ENCODE measurements around the gene WWOX. TPM values are rescaled to one million over a fixed set of nuclear protein-coding genes. Genes with fewer than 3 reads are reported as not detected.
A peak's percentile ranks its signal among the peaks of the same experiment; 100 is the strongest.

The WWOX gene
- total RNA-seq, 1 experiment from 2014 or later = 15.6 TPM

DNA sequence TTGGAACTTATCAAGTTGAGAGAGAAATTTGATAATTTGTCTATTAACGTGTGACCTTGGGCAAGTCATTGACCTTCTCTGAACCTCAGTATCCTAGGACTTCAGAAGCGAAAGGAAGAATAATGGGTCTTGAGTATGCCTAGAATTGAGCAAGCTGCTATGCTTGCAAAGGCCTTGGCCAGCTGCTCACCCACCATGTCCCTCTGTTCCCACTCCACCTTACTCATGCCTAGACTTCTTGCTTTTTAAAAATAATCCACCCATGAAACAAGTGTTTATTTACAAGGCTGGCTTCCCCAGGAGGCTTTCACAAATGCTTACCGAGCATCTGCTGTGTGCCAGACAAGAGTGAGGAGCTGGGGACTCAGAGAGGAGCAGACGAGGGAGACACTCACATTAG, 910.4 kb downstream of the WWOX start:
- H2AFZ ChIP-seq (ENCODE audit: low read length) = no peak overlapping the region
- Mint-ChIP-seq H3K36me3 (ENCODE audit: insufficient read depth in 1 of 3, low read depth in 3 of 3) (no peaks in the 10 kb centered on the region), H3K4me3 (no peak overlapping the region), H3K9me3 (no peaks in the 10 kb centered on the region), H3K27ac (peak overlapping the region in 1 of 3 experiments; percentile 65; a peak in 2 of 7 replicates), H3K4me1 (peaks cover 0 to 13% of the 10 kb centered on the region in 2 experiments; a peak in 1 of 4 replicates), H3K27me3 (ENCODE audit: low read depth) (no peaks in the 10 kb centered on the region)
- no peak overlapping the region for H3T11ph ChIP-seq (ENCODE audit: low read length)
- no peak overlapping the region for H2BK5ac ChIP-seq (ENCODE audit: insufficient read length, low read length)
- TF ChIP-seq, protein P1, sequence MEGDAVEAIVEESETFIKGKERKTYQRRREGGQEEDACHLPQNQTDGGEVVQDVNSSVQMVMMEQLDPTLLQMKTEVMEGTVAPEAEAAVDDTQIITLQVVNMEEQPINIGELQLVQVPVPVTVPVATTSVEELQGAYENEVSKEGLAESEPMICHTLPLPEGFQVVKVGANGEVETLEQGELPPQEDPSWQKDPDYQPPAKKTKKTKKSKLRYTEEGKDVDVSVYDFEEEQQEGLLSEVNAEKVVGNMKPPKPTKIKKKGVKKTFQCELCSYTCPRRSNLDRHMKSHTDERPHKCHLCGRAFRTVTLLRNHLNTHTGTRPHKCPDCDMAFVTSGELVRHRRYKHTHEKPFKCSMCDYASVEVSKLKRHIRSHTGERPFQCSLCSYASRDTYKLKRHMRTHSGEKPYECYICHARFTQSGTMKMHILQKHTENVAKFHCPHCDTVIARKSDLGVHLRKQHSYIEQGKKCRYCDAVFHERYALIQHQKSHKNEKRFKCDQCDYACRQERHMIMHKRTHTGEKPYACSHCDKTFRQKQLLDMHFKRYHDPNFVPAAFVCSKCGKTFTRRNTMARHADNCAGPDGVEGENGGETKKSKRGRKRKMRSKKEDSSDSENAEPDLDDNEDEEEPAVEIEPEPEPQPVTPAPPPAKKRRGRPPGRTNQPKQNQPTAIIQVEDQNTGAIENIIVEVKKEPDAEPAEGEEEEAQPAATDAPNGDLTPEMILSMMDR (conservative IDR thresholded peaks at IDR 0.05) = no peak
- H4K20me1 ChIP-seq (ENCODE audit: control insufficient read depth, insufficient read depth, insufficient read length) = no peaks in the 10 kb centered on the region
- H3K4ac ChIP-seq (ENCODE audit: low read depth, low read length) = no peak overlapping the region
- H3K23ac ChIP-seq (ENCODE audit: insufficient read length, low read depth, low read length) = no peak overlapping the region
- H3K14ac ChIP-seq (ENCODE audit: insufficient read depth, low read length) = no peak overlapping the region
- H3K27me3 ChIP-seq (ENCODE audit: insufficient read depth, low read length) = no peaks in the 10 kb centered on the region
- no peak overlapping the region for H3K4me2 ChIP-seq (ENCODE audit: insufficient read depth, insufficient read length, low read length)
- no peak overlapping the region for H2BK12ac ChIP-seq (ENCODE audit: insufficient read length, low read depth, low read length)
- no peaks in the 10 kb centered on the region for H3K9me3 ChIP-seq (ENCODE audit: control insufficient read depth, low read depth, low read length)
- no peak for DNase-seq
- H3K79me2 ChIP-seq (ENCODE audit: insufficient read depth, low read length) = no peaks in the 10 kb centered on the region
- H3K56ac ChIP-seq (ENCODE audit: insufficient read length, low read depth, low read length) = no peak overlapping the region
- H2BK15ac ChIP-seq (ENCODE audit: low read depth, low read length) = no peak overlapping the region
- no peak overlapping the region for H4K5ac ChIP-seq (ENCODE audit: insufficient read length, low read depth, low read length)
- H2BK120ac ChIP-seq (ENCODE audit: low read depth, low read length, poor library complexity, severe bottlenecking) = no peak overlapping the region
- H3K27ac ChIP-seq (ENCODE audit: insufficient read length, low read depth, low read length) = no peak overlapping the region
- H2BK20ac ChIP-seq (ENCODE audit: low read depth, low read length, poor library complexity, severe bottlenecking) = no peak overlapping the region
- H3K4me1 ChIP-seq (ENCODE audit: insufficient read depth, low read length) = no peaks in the 10 kb centered on the region; the same call in 1 of the 2 replicates
- H3K9ac ChIP-seq (ENCODE audit: extremely low read depth, insufficient read length, low read length) = no peak overlapping the region
- WGBS (ENCODE audit: extremely low coverage, insufficient read length, low lambda C conversion rate) = no CpG with 5 or more reads among the region's 4 CpGs
- no peaks in the 10 kb centered on the region for H3K23me2 ChIP-seq (ENCODE audit: insufficient read length, low read depth, low read length, poor library complexity, severe bottlenecking)
- H3K79me1 ChIP-seq (ENCODE audit: insufficient read depth, low read depth, low read length, poor library complexity, severe bottlenecking) = no peaks in the 10 kb centered on the region
- no peak overlapping the region for H4K8ac ChIP-seq (replicated peaks; ENCODE audit: insufficient read length, low read depth, low read length)
- no peak overlapping the region for H3K18ac ChIP-seq (ENCODE audit: insufficient read length, low read depth, low read length)
- H4K91ac ChIP-seq (ENCODE audit: insufficient read length, low read depth, low read length) = no peak overlapping the region
- H2AK5ac ChIP-seq (ENCODE audit: insufficient read length, low read length) = no peak overlapping the region
